ENCODE results near the gene XRRA1.

XRRA1 gene

GRCh38 chr11:74942073-74942759, 6.7 kb downstream of the XRRA1 start:
- peaks cover 10% of the 10 kb centered on the region for H3K36me3 ChIP-seq (ENCODE audit: control insufficient read depth, insufficient read depth, low read length)
- no peak overlapping the region for H3K27ac ChIP-seq (ENCODE audit: low read depth, low read length)
- H3K9ac ChIP-seq (ENCODE audit: low read length): no peak overlapping the region
- no peaks in the 10 kb centered on the region for H3K27me3 ChIP-seq (ENCODE audit: control insufficient read depth, insufficient read depth, low read length)
- no peak overlapping the region for H3K4me3 ChIP-seq (ENCODE audit: low read length)
- no peaks in the 10 kb centered on the region for H3K4me1 ChIP-seq (ENCODE audit: control insufficient read depth, insufficient read depth, low read length)

- Histone ChIP-seq H3K27ac (ENCODE audit: low read depth, low read length) (no peak overlapping the region), H3K27me3 (ENCODE audit: control insufficient read depth, insufficient read depth, low read length) (no peaks in the 10 kb centered on the region), H3K9ac (ENCODE audit: low read length) (no peak overlapping the region), H3K4me1 (ENCODE audit: control insufficient read depth, insufficient read depth, low read length) (no peaks in the 10 kb centered on the region), H3K36me3 (ENCODE audit: control insufficient read depth, insufficient read depth, low read length) (peaks cover 10% of the 10 kb centered on the region), H3K4me3 (ENCODE audit: low read length) (no peak overlapping the region)
These were observed 7.4 kb downstream of the XRRA1 start for GRCh38 chr11:74941492-74941891.

- Histone ChIP-seq H3K27me3 (ENCODE audit: control insufficient read depth, insufficient read depth, low read length) (no peaks in the 10 kb centered on the region), H3K27ac (ENCODE audit: low read depth, low read length) (no peak overlapping the region), H3K4me1 (ENCODE audit: control insufficient read depth, insufficient read depth, low read length) (no peaks in the 10 kb centered on the region), H3K4me3 (ENCODE audit: low read length) (no peak overlapping the region), H3K9ac (ENCODE audit: low read length) (no peak overlapping the region), H3K36me3 (ENCODE audit: control insufficient read depth, insufficient read depth, low read length) (peaks cover 11% of the 10 kb centered on the region)
These were observed 11.0 kb downstream of the XRRA1 start for GRCh38 chr11:74937696-74938475.

- Histone ChIP-seq H3K27ac (ENCODE audit: low read depth, low read length) (no peak overlapping the region), H3K4me1 (ENCODE audit: control insufficient read depth, insufficient read depth, low read length) (no peaks in the 10 kb centered on the region), H3K36me3 (ENCODE audit: control insufficient read depth, insufficient read depth, low read length) (peaks cover 11% of the 10 kb centered on the region), H3K27me3 (ENCODE audit: control insufficient read depth, insufficient read depth, low read length) (no peaks in the 10 kb centered on the region), H3K9ac (ENCODE audit: low read length) (no peak overlapping the region), H3K4me3 (ENCODE audit: low read length) (no peak overlapping the region)
These were observed 11.9 kb downstream of the XRRA1 start for GRCh38 chr11:74936976-74937375.

GRCh38 chr11:74936087-74936486, 12.8 kb downstream of the XRRA1 start:
- Histone ChIP-seq H3K4me3 (ENCODE audit: low read length) (no peak overlapping the region), H3K4me1 (ENCODE audit: control insufficient read depth, insufficient read depth, low read length) (no peaks in the 10 kb centered on the region), H3K27me3 (ENCODE audit: control insufficient read depth, insufficient read depth, low read length) (no peaks in the 10 kb centered on the region), H3K9ac (ENCODE audit: low read length) (no peak overlapping the region), H3K27ac (ENCODE audit: low read depth, low read length) (no peak overlapping the region), H3K36me3 (ENCODE audit: control insufficient read depth, insufficient read depth, low read length) (peaks cover 11% of the 10 kb centered on the region)

- H3K4me1 ChIP-seq (ENCODE audit: control insufficient read depth, insufficient read depth, low read length): no peaks in the 10 kb centered on the region
- H3K27ac ChIP-seq (ENCODE audit: low read depth, low read length): no peak overlapping the region
- no peak overlapping the region for H3K9ac ChIP-seq (ENCODE audit: low read length)
- H3K27me3 ChIP-seq (ENCODE audit: control insufficient read depth, insufficient read depth, low read length): no peaks in the 10 kb centered on the region
- H3K36me3 ChIP-seq (ENCODE audit: control insufficient read depth, insufficient read depth, low read length): peaks cover 6% of the 10 kb centered on the region
- no peak overlapping the region for H3K4me3 ChIP-seq (ENCODE audit: low read length)
These were observed 13.6 kb downstream of the XRRA1 start for GRCh38 chr11:74935285-74935684.

GRCh38 chr11:74933765-74934164, 15.1 kb downstream of the XRRA1 start:
- Histone ChIP-seq H3K4me1 (ENCODE audit: control insufficient read depth, insufficient read depth, low read length) (no peaks in the 10 kb centered on the region), H3K27ac (ENCODE audit: low read depth, low read length) (no peak overlapping the region), H3K36me3 (ENCODE audit: control insufficient read depth, insufficient read depth, low read length) (peaks cover 6% of the 10 kb centered on the region), H3K4me3 (ENCODE audit: low read length) (no peak overlapping the region), H3K27me3 (ENCODE audit: control insufficient read depth, insufficient read depth, low read length) (no peaks in the 10 kb centered on the region), H3K9ac (ENCODE audit: low read length) (no peak overlapping the region)

GRCh38 chr11:74932797-74933196, 16.1 kb downstream of the XRRA1 start:
- Histone ChIP-seq H3K36me3 (ENCODE audit: control insufficient read depth, insufficient read depth, low read length) (peaks cover 6% of the 10 kb centered on the region), H3K9ac (ENCODE audit: low read length) (no peak overlapping the region), H3K27ac (ENCODE audit: low read depth, low read length) (no peak overlapping the region), H3K4me3 (ENCODE audit: low read length) (no peak overlapping the region), H3K4me1 (ENCODE audit: control insufficient read depth, insufficient read depth, low read length) (no peaks in the 10 kb centered on the region), H3K27me3 (ENCODE audit: control insufficient read depth, insufficient read depth, low read length) (no peaks in the 10 kb centered on the region)

GRCh38 chr11:74932169-74932568, 16.7 kb downstream of the XRRA1 start:
- Histone ChIP-seq H3K4me3 (ENCODE audit: low read length) (no peak overlapping the region), H3K27me3 (ENCODE audit: control insufficient read depth, insufficient read depth, low read length) (no peaks in the 10 kb centered on the region), H3K36me3 (ENCODE audit: control insufficient read depth, insufficient read depth, low read length) (peaks cover 6% of the 10 kb centered on the region)

GRCh38 chr11:74929431-74930363, 19.2 kb downstream of the XRRA1 start:
- Histone ChIP-seq H3K9ac (ENCODE audit: low read length) (no peak overlapping the region), H3K4me3 (ENCODE audit: low read length) (no peak overlapping the region), H3K27ac (ENCODE audit: low read depth, low read length) (no peak overlapping the region), H3K36me3 (ENCODE audit: control insufficient read depth, insufficient read depth, low read length) (no peaks in the 10 kb centered on the region), H3K27me3 (ENCODE audit: control insufficient read depth, insufficient read depth, low read length) (no peaks in the 10 kb centered on the region), H3K4me1 (ENCODE audit: control insufficient read depth, insufficient read depth, low read length) (no peaks in the 10 kb centered on the region)

More at GRCh38 chr11:74932169-74932568, 16.7 kb downstream of the XRRA1 start:
- H3K9ac ChIP-seq (ENCODE audit: low read length): no peak overlapping the region
- H3K27ac ChIP-seq (ENCODE audit: low read depth, low read length): no peak overlapping the region
- H3K4me1 ChIP-seq (ENCODE audit: control insufficient read depth, insufficient read depth, low read length): no peaks in the 10 kb centered on the region

- no peaks in the 10 kb centered on the region for H3K27me3 ChIP-seq (ENCODE audit: control insufficient read depth, insufficient read depth, low read length)
- no peak overlapping the region for H3K27ac ChIP-seq (ENCODE audit: low read depth, low read length)
- no peak overlapping the region for H3K4me3 ChIP-seq (ENCODE audit: low read length)
- no peaks in the 10 kb centered on the region for H3K4me1 ChIP-seq (ENCODE audit: control insufficient read depth, insufficient read depth, low read length)
- no peak overlapping the region for H3K9ac ChIP-seq (ENCODE audit: low read length)
- H3K36me3 ChIP-seq (ENCODE audit: control insufficient read depth, insufficient read depth, low read length): no peaks in the 10 kb centered on the region
These were observed 21.4 kb downstream of the XRRA1 start for GRCh38 chr11:74927496-74927895.

- Histone ChIP-seq H3K27me3 (ENCODE audit: control insufficient read depth, insufficient read depth, low read length) (no peaks in the 10 kb centered on the region), H3K4me1 (ENCODE audit: control insufficient read depth, insufficient read depth, low read length) (no peaks in the 10 kb centered on the region), H3K36me3 (ENCODE audit: control insufficient read depth, insufficient read depth, low read length) (no peaks in the 10 kb centered on the region), H3K27ac (ENCODE audit: low read depth, low read length) (no peak overlapping the region), H3K4me3 (ENCODE audit: low read length) (no peak overlapping the region), H3K9ac (ENCODE audit: low read length) (no peak overlapping the region)
These were observed 22.4 kb downstream of the XRRA1 start for GRCh38 chr11:74926304-74927030.

All from rectal smooth muscle tissue (tissue), 1 donor.